ENCODE data around the gene FRRS1L.
"Not testable (repeated sequence)": the region's sequence is repeated elsewhere in the genome, so short reads cannot be mapped to it uniquely, and the experiment has no call there.

Gene FRRS1L

DNA sequence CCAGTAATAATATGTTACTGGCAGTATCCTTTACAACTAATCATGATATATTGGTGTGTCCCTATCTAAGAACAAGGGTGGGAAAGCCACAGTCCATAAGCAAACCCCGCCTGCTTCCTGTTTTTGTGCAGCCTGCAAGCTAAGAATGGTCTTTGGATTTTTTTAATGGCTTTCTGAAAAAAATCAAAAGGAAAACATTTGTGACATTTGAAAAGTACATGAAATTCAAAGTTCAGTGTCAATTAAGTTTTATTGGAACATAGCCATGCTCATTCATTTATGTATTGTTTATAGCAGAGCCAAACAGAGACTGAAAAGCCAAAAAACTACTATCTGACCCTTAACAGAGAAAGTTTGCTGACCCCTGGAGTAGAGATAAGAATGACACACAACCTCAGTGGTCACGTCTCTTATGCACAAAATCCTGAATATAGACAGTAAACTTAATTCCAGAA, 34.5 kb downstream of the FRRS1L start:
- DNase-seq (ENCODE audit: low read depth) = no peak

DNA sequence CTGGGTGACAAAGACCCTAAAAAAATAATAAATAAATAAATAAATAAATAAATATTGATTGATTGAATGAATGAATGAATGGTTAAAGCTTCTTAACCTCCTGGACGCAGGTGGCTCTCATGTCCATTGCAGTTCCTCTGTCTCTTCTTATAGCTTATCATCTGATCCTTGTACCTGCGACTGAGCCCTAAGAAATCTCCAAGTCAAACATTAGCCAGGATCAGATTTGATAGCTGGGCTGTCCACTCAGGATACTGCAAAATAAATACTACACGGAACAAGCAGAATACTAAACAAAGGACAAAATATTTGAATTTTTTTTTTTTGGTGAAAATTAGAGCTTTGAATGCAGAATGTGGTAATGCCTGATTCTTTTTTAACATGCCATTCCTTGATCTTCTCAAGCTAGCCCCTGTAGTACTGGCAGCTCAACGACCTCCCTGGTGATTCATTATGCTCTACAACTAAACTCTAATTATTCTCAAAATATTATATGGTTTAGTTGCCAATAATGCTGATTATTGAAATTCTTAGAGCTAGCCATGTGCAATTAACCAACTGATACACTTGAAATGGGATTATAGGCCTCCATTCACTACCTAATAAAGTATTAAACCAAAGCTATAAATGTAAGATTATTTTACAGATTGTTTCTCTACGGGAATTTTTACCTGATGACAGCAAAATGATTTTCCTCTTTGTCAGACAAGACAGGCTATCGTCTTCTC, 37.4 kb downstream of the FRRS1L start:
- DNase-seq (ENCODE audit: low read depth) = no peak

GRCh38 chr9:109126671-109127070, 40.4 kb downstream of the FRRS1L start:
- not testable (repeated sequence) for DNase-seq (ENCODE audit: low read depth)

- DNase-seq (ENCODE audit: low read depth) = no peak
Observed at GRCh38 chr9:109124121-109124520, 42.9 kb downstream of the FRRS1L start.

DNA sequence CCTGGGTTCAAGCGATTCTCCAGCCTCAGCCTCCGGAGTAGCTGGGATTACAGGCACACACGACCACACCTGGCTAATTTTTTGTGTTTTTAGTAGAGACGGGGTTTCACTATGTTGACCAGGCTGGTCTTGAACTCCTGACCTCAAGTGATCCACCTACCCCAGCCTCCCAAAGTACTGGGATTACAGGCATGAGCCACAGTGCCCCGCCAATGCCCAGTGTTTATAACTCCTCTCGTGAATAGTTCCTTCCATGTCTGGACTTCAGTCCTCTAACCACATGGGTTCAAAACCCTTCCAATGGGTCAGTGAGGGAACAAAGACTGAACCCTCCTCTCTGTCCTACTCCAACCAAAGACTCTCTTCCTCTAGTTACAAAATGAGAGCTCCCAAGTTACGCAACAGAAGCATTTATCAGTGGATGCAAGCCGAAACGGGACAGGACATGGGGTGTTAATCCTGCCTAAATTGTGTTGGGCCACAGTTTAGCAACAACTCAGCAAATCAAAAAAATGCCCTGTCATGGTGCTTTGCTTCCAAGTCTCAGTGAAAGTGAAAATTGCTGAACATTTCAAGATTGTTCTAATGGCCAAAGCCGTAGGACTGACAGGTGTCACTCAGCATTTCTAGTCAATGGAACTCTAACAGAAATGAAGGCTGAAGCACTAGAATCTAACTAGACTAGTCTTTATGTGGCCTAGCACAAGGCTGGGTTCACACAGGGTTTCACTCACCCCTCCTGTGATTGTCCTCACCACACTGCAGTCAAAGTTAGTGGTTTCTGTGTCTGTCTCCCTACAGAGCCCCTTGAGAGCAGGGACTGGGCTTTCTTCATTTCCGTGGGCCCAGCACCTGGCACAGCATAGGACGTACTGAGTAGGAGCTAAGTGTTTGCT, 44.1 kb downstream of the FRRS1L start:
- DNase-seq (ENCODE audit: low read depth) = no peak

GRCh38 chr9:109121232-109121796, 45.7 kb downstream of the FRRS1L start:
- DNase-seq (ENCODE audit: low read depth) = no peak

GRCh38 chr9:109120204-109120789, 46.8 kb downstream of the FRRS1L start:
- no peak for DNase-seq (ENCODE audit: low read depth)

DNA sequence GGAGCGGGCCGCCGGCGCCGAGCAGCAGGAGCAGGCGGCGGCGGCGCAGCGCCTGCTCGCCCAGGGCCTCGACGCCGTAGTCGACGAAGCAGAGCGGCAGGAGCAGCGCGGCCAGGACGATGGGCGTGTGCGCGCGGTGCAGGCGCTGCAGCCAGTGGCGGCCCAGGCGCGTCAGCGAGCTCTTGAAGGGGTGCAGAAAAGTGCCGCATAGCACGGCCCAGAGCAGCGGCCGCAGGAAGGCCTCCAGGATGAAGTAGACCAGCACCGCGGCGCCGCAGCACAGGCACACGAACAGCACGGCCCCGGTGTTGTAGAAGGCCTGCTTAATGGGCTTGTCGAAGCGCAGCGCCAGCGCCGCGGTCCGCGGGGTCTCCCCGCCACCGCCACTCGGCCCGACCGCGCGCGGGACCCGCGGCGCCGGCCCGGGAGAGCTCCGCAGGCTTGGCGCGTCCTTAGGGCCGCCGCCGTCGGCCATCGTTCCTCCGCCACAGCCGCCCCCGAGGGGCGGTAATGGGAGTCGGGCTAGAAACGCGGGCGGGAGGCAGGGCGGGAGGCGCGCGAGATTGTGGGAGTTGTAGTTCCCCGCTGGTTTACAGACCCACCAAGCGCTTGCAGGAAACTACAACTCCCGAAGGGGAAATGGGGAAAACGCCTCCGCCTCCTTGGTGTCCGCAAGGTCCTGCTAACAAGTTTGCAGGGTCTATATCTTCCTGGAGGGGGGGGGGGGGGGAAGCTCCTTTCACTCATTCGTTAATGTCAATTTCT, 47.4 kb downstream of the FRRS1L start, which contains the start of gene TMEM245:
Gene TMEM245 (minus strand): TSS at position 509 of the 765 bp plus-strand sequence. CDS start 34 bp downstream, at position 475.
- DNase-seq (ENCODE audit: low read depth) = peak; percentile 86

- no peak for DNase-seq (ENCODE audit: low read depth)
Observed at GRCh38 chr9:109118808-109119438, 48.1 kb downstream of the FRRS1L start.

GRCh38 chr9:109117856-109118807, 48.9 kb downstream of the FRRS1L start:
- no peak for DNase-seq (ENCODE audit: low read depth)

- no peak for DNase-seq (ENCODE audit: low read depth)
Observed at GRCh38 chr9:109115931-109116526, 51.0 kb downstream of the FRRS1L start.

GRCh38 chr9:109114670-109115069, 52.4 kb downstream of the FRRS1L start:
- no peak for DNase-seq (ENCODE audit: low read depth)

DNA sequence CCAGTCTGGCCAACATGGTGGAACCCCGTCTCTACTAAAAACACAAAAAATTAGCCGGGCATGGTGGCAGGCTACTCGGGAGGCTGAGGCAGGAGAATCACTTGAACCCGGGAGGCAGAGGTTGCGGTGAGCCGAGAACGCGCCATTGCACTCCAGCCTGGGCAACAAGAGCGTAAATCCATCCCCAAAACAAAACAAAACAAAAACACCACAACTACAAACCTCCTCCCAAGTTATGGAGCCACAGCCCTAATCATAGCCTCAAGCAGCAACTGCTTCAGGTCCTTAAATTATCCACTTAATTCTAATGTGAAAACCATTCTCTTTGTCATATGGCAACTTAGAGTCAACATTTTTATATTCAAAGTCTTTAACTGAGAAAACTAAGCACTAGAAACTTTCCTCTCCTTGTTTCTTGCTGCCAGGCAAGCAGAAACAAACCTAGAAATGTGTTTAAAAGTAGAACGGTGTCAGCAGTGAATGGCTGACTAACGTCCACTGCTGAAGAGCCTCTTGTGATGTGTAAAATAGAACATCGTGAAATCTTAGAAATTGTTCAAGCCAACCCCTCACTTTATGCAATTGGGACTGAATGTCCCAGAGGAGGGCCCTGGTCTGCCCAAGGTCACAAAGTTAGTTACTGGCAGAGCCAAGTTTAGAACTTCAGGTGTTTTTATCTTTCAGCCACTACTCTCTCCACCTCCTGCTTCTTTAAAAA, 53.0 kb downstream of the FRRS1L start:
- DNase-seq (ENCODE audit: low read depth) = no peak

- DNase-seq (ENCODE audit: low read depth) = no peak
Observed at GRCh38 chr9:109113254-109113653, 53.8 kb downstream of the FRRS1L start.

GRCh38 chr9:109110329-109111021, 56.6 kb downstream of the FRRS1L start:
- DNase-seq (ENCODE audit: low read depth) = no peak

DNA sequence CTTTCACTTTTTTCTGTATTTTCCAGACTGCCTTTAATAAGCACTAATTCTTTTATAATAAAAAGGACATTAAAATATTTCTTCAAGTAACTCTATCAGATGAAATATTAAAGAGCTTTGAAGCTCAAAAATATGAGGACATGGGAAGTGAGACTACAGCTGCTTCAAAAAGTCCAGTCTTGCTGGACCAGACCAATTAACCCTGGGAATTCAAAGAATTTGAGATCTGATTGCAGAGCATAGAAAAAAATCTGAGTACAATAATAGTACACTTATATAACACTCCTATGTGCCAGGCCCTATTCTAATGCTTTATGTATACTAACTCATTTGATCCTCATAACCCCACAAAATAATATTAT, 57.1 kb downstream of the FRRS1L start:
- no peak for DNase-seq (ENCODE audit: low read depth)

- no peak for DNase-seq (ENCODE audit: low read depth)
Observed at GRCh38 chr9:109108318-109108717, 58.7 kb downstream of the FRRS1L start.

All from stimulated activated CD8-positive, alpha-beta memory T cell treated with anti-CD3 and anti-CD28 coated beads, Interleukin-7, amount 100 ng/mL, for 24 hours (primary cell).